ENCODE measurements around the gene QARS1.

- TF ChIP-seq CTCF (conservative IDR thresholded peaks at IDR 0.05; ENCODE audit: low read length), result no peak
- no peak for TF ChIP-seq EZH2phosphoT487 (IDR thresholded peaks at IDR 0.05; ENCODE audit: borderline replicate concordance, low read depth, low read length)
Observed at GRCh38 chr3:49135499-49135898, 30.9 kb upstream of the QARS1 start.

Data from OCI-LY7 (cell line).